CD14-positive monocyte (primary cell): ENCODE data around the gene DHX40. TPM values are rescaled to one million over a fixed set of nuclear protein-coding genes. Genes with fewer than 3 reads are reported as not detected.

Experiments used
- DNase-seq, 3 donors: peaks; one replicate each; pipeline ENCODE4 v3.0.0-alpha.2; 2011 to 2022
- H2AFZ ChIP-seq: 2 replicates; pipeline ENCODE4 v1.6.0; 2012; ENCODE audit warnings: mild to moderate bottlenecking, low read depth, low read length, inconsistent platforms; ENCODE audit not compliant: insufficient read depth, poor library complexity, severe bottlenecking
- H3K27ac ChIP-seq, 2 donors: 1 replicate in 1 of 2; 2 replicates in 1 of 2; pipeline ENCODE4 v1.5.1; 2012 to 2013; ENCODE audit warnings: low read length in 2 of 2, control low read depth in 1 of 2, inconsistent platforms in 1 of 2, low read depth in 1 of 2, mild to moderate bottlenecking in 1 of 2
- H3K27me3 ChIP-seq, 2 donors: one replicate each; pipeline versions ENCODE4 v1.6.0 to v1.6.1; 2011 to 2013; ENCODE audit warnings: low read length in 2 of 2; ENCODE audit not compliant: control insufficient read depth in 2 of 2, insufficient read depth in 2 of 2
- H3K36me3 ChIP-seq, 2 donors: replicated peaks in 1 of 2; 1 replicate in 1 of 2; 2 replicates in 1 of 2; pipeline versions ENCODE4 v1.5.1 to v1.6.1; 2012 to 2013; ENCODE audit warnings: low read length in 2 of 2, control low read depth in 1 of 2, inconsistent platforms in 1 of 2, mild to moderate bottlenecking in 1 of 2; ENCODE audit not compliant: insufficient read depth in 2 of 2, control insufficient read depth in 1 of 2
- H3K4me1 ChIP-seq, 2 donors: 1 replicate in 1 of 2; 2 replicates in 1 of 2; pipeline versions ENCODE4 v1.5.1 to v1.6.1; 2012 to 2013; ENCODE audit warnings: low read length in 2 of 2, control low read depth in 1 of 2, inconsistent platforms in 1 of 2, mild to moderate bottlenecking in 1 of 2, moderate library complexity in 1 of 2; ENCODE audit not compliant: insufficient read depth in 2 of 2, control insufficient read depth in 1 of 2
- H3K4me2 ChIP-seq: replicated peaks from 2 replicates; pipeline ENCODE3; 2012; ENCODE audit warnings: low read length, moderate library complexity, mild to moderate bottlenecking; ENCODE audit not compliant: poor library complexity, severe bottlenecking; ENCODE audit errors: extremely low read depth
- H3K4me3 ChIP-seq, 3 experiments: fragments of 200-600 bp in 1 of 3; sonication (generic) in 1 of 3; replicated peaks in 1 of 3; 1 replicate in 2 of 3; 2 replicates in 1 of 3; pipeline ENCODE4 v1.5.1; 2011 to 2013; ENCODE audit warnings: low read length in 3 of 3, mild to moderate bottlenecking in 3 of 3, control low read depth in 2 of 3, low read depth in 2 of 3, inconsistent platforms in 1 of 3, moderate library complexity in 1 of 3
- H3K79me2 ChIP-seq: 2 replicates; pipeline ENCODE4 v1.6.0; 2012; ENCODE audit warnings: mild to moderate bottlenecking, control low read depth, inconsistent platforms, low read length, moderate library complexity; ENCODE audit not compliant: insufficient read depth
- H3K9ac ChIP-seq: 2 replicates; pipeline ENCODE4 v1.6.0; 2017; ENCODE audit warnings: low read length, mild to moderate bottlenecking; ENCODE audit not compliant: insufficient read depth, poor library complexity, severe bottlenecking
- H3K9me3 ChIP-seq, 2 donors: replicated peaks in 1 of 2; 1 replicate in 1 of 2; 2 replicates in 1 of 2; pipeline versions ENCODE4 v1.5.1 to v1.6.1; 2012 to 2013; ENCODE audit warnings: low read length in 2 of 2, control low read depth in 1 of 2; ENCODE audit not compliant: control insufficient read depth in 1 of 2, insufficient read depth in 1 of 2
- H4K20me1 ChIP-seq: 2 replicates; pipeline ENCODE4 v1.6.0; 2012; ENCODE audit warnings: mild to moderate bottlenecking, low read length, control low read depth, moderate library complexity; ENCODE audit not compliant: insufficient read depth
- H3K27ac Mint-ChIP-seq, 7 donors: one replicate each; pipeline ENCODE4 v1.8.0; 2020; ENCODE audit warnings: mild to moderate bottlenecking in 7 of 7, mixed read lengths in 7 of 7, moderate library complexity in 6 of 7, inconsistent platforms in 2 of 7
- H3K27me3 Mint-ChIP-seq, 3 donors: one replicate each; pipeline ENCODE4 v1.8.0; 2021 to 2022; ENCODE audit warnings: low read depth in 3 of 3, mild to moderate bottlenecking in 3 of 3, mixed read lengths in 3 of 3, moderate library complexity in 3 of 3, inconsistent platforms in 1 of 3
- H3K36me3 Mint-ChIP-seq, 2 donors: one replicate each; pipeline ENCODE4 v1.8.0; 2020; ENCODE audit warnings: mixed read lengths in 2 of 2, inconsistent platforms in 1 of 2, mild to moderate bottlenecking in 1 of 2
- H3K4me1 Mint-ChIP-seq: one replicate; pipeline ENCODE4 v1.8.0; 2020; ENCODE audit warnings: mild to moderate bottlenecking, mixed read lengths
- H3K4me3 Mint-ChIP-seq, 2 donors: one replicate each; pipeline ENCODE4 v1.8.0; 2020; ENCODE audit warnings: mild to moderate bottlenecking in 2 of 2, mixed read lengths in 2 of 2, moderate library complexity in 1 of 2
- H3K9me3 Mint-ChIP-seq, 7 donors: one replicate each; pipeline ENCODE4 v1.8.0; 2020 to 2022; ENCODE audit warnings: mixed read lengths in 7 of 7, mild to moderate bottlenecking in 6 of 7, moderate library complexity in 6 of 7, inconsistent platforms in 2 of 7
- CTCF ChIP-seq: fragments of 200-600 bp; IDR thresholded peaks from one replicate; pipeline ENCODE4 v1.8.0; 2022; ENCODE audit warnings: antibody characterized with exemption, mild to moderate bottlenecking
- WGBS: methylation state at CpG from one replicate; pipeline ENCODE4 v1.1.5; 2013; ENCODE audit warnings: missing lambda C conversion rate; ENCODE audit not compliant: insufficient coverage; 5-methylcytosine and 5-hydroxymethylcytosine counted together
- intact Hi-C, 2 donors: fragments of 100-400 bp; cut with micrococcal nuclease; formaldehyde crosslinking; loops; one replicate each; pipeline versions ENCODE4 v1.15.0 to v1.15.1; 2023
- polyA plus RNA-seq, 3 donors: library from polyadenylated mRNA; depleted of rRNA in 1 of 3; unstranded in 2 of 3; stranded (reverse) in 1 of 3; fragments of 300-500 nt in 2 of 3; fragments of >200 nt in 1 of 3; fragmentation: Illumina TruSeq in 2 of 3; gene quantifications; 1 replicate in 2 of 3; 2 replicates in 1 of 3; pipeline ENCODE4 v1.2.3, GENCODE V29; 2012 to 2021

DHX40 gene
- polyA plus RNA-seq, 3 donors = 12.4 to 22.0 (median 21.0) TPM

- WGBS = no CpG with 5 or more reads among the region's 1 CpG
- Histone ChIP-seq H3K4me3 (no peak overlapping the region), H3K27ac (peak overlapping the region in 1 of 2 donors; percentile 18), H3K4me1 (no peaks in the 10 kb centered on the region), H2AFZ (no peak overlapping the region), H4K20me1 (peaks cover 87% of the 10 kb centered on the region), H3K4me2 (no peak overlapping the region), H3K9me3 (no peaks in the 10 kb centered on the region), H3K79me2 (peaks cover 89% of the 10 kb centered on the region), H3K27me3 (no peaks in the 10 kb centered on the region), H3K36me3 (peaks cover 85 to 97% of the 10 kb centered on the region in 2 donors), H3K9ac (no peak overlapping the region)
- Mint-ChIP-seq H3K4me1 (peaks cover 4% of the 10 kb centered on the region), H3K9me3 (no peaks in the 10 kb centered on the region), H3K27ac (peak overlapping the region in 2 of 7 donors; percentile 58 to 75), H3K27me3 (no peaks in the 10 kb centered on the region), H3K36me3 (peaks cover 79 to 94% of the 10 kb centered on the region in 2 donors), H3K4me3 (no peak overlapping the region)
- no peak for TF ChIP-seq CTCF
- DNase-seq = no peak
- intact Hi-C loops = no loop called here
Observed at GRCh38 chr17:59650642-59651041, 85.2 kb downstream of the DHX40 start.

- Mint-ChIP-seq H3K27me3 (no peaks in the 10 kb centered on the region), H3K27ac (no peak overlapping the region), H3K36me3 (peaks cover 79 to 94% of the 10 kb centered on the region in 2 donors), H3K4me3 (no peak overlapping the region), H3K4me1 (peaks cover 9% of the 10 kb centered on the region), H3K9me3 (no peaks in the 10 kb centered on the region)
- Histone ChIP-seq H3K4me1 (peaks cover 0 to 4% of the 10 kb centered on the region in 2 donors), H3K36me3 (peaks cover 85 to 93% of the 10 kb centered on the region in 2 donors), H3K9me3 (no peaks in the 10 kb centered on the region), H3K27ac (peak overlapping the region in 1 of 2 donors; percentile 45), H4K20me1 (peaks cover 84% of the 10 kb centered on the region), H3K9ac (no peak overlapping the region), H3K4me2 (no peak overlapping the region), H3K79me2 (peaks cover 88% of the 10 kb centered on the region), H2AFZ (no peak overlapping the region), H3K4me3 (no peak overlapping the region), H3K27me3 (no peaks in the 10 kb centered on the region)
- no peak for TF ChIP-seq CTCF
- no peak for DNase-seq
- intact Hi-C loops = no loop called here
Observed at GRCh38 chr17:59651346-59651745, 85.9 kb downstream of the DHX40 start.
